Stimulated activated CD4-positive, alpha-beta T cell treated with anti-CD3 and anti-CD28 coated beads, TNF-alpha, amount 100 ng/mL, for 24 hours (primary cell): ENCODE data around the gene TRPV3.
"Not testable (repeated sequence)": the region's sequence is repeated elsewhere in the genome, so short reads cannot be mapped to it uniquely, and the experiment has no call there.

Experiments used
- DNase-seq, 3 experiments: peaks; one replicate each; pipeline ENCODE4 v3.0.0-alpha.2; 2020; ENCODE audit warnings: low read depth in 3 of 3

The TRPV3 gene

GRCh38 chr17:3557768-3558583 is at the start of gene TRPV3:
TSS of gene TRPV3 (minus strand) at chr17:3557812. CDS start at chr17:3554850, 2,962 bp downstream.
- DNase-seq: peak; percentile 16 to 64 (median 61)

GRCh38 chr17:3603870-3604259 is 46.3 kb upstream of the TRPV3 start:
- no peak for DNase-seq

- no peak for DNase-seq
These were observed 45.7 kb upstream of the TRPV3 start for GRCh38 chr17:3603119-3603869.

GRCh38 chr17:3602499-3602898 is 44.9 kb upstream of the TRPV3 start:
- peak in 1 of 3 experiments; percentile 9 for DNase-seq

GRCh38 chr17:3600529-3601205 is 43.1 kb upstream of the TRPV3 start:
- no peak for DNase-seq

- no peak for DNase-seq
These were observed 40.5 kb upstream of the TRPV3 start for GRCh38 chr17:3598078-3598477.

- no peak for DNase-seq
These were observed 39.3 kb upstream of the TRPV3 start for GRCh38 chr17:3596804-3597464.

- no peak for DNase-seq
These were observed 37.4 kb upstream of the TRPV3 start for GRCh38 chr17:3594976-3595375.

- DNase-seq: no peak
These were observed 36.6 kb upstream of the TRPV3 start for GRCh38 chr17:3594051-3594800.

GRCh38 chr17:3593384-3593783 is 35.8 kb upstream of the TRPV3 start:
- no peak for DNase-seq

- DNase-seq: no peak
These were observed 34.7 kb upstream of the TRPV3 start for GRCh38 chr17:3592216-3592860.

- DNase-seq: no peak
These were observed 33.2 kb upstream of the TRPV3 start for GRCh38 chr17:3590768-3591167.

- DNase-seq: no peak
These were observed 32.6 kb upstream of the TRPV3 start for GRCh38 chr17:3590231-3590630.

GRCh38 chr17:3589784-3590183 is 32.2 kb upstream of the TRPV3 start:
- no peak for DNase-seq

GRCh38 chr17:3585826-3586225 is 28.2 kb upstream of the TRPV3 start:
- no peak for DNase-seq

GRCh38 chr17:3583456-3583855 is 25.8 kb upstream of the TRPV3 start:
- no peak for DNase-seq

- DNase-seq: no peak
These were observed 25.3 kb upstream of the TRPV3 start for GRCh38 chr17:3582915-3583314.

GRCh38 chr17:3578667-3579066 is 21.1 kb upstream of the TRPV3 start:
- not testable (repeated sequence) for DNase-seq

- DNase-seq: no peak
These were observed 19.4 kb upstream of the TRPV3 start for GRCh38 chr17:3576970-3577369.

GRCh38 chr17:3575511-3575910 is 17.9 kb upstream of the TRPV3 start:
- DNase-seq: no peak

- no peak for DNase-seq
These were observed 16.6 kb upstream of the TRPV3 start for GRCh38 chr17:3574231-3574630.
